Panc1 (cell line): ENCODE results near the gene WDR1.

Experiments used
- POLR2AphosphoS5 ChIP-seq: IDR thresholded peaks from 2 replicates; pipeline ENCODE4 v1.6.1; 2012; ENCODE audit warnings: mild to moderate bottlenecking, low read depth, low read length, moderate library complexity
- TF ChIP-seq, protein P1 (sequence below): fragments of 450-650 bp; IDR thresholded peaks from 2 replicates; pipeline ENCODE4 v1.5.1; 2017; ENCODE audit warnings: mild to moderate bottlenecking
- TF ChIP-seq, protein P2 (sequence below), 2 experiments: IDR thresholded peaks; 2 replicates each; pipeline ENCODE4 v1.6.1; 2011 to 2012; ENCODE audit warnings: low read depth in 2 of 2, control low read depth in 1 of 2, low read length in 1 of 2, mild to moderate bottlenecking in 1 of 2, moderate library complexity in 1 of 2; ENCODE audit not compliant: insufficient read depth in 1 of 2

DNA sequence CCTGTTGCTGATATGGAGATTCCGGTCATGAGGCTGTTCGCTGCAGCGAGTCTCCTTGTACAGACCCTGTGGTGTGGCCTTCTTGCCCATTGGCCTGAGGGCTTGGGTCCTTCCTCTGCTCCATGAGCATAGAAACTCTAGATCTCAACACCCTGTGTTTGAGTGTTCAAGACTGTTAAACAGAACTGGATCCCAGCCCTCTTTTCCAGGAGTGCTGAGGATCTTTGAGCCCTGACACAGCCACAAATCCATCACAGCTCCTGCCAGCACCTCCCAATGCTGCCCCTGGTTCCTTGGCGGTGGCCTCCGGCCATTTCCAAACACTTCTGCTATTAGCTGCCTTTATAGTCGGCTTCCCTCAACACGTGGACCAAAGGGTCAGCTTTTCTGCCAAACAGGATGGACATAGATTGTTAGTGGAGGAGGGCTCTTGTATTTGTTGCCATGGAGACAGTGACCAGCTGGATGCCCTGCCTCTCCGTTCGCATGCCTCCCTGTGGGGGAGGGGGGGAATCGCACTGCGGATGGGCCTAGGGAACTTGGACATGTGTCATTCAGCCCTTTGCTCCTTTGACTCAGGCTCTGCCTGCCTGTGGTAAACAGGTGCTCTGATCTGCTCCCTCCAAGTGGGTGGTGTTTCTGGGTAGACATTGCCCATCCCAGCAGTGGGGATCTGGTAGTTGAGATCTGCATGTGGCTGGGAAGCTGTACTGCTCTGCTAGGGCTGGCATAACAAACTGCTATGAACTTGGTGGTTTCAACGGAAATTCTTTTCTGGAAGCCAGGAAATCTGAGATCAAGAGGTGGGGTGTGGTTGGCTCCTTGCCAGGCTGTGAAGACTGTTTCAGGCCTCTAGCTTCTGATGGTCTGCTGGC, 6.9 kb upstream of the WDR1 start:
- TF ChIP-seq, protein P1, sequence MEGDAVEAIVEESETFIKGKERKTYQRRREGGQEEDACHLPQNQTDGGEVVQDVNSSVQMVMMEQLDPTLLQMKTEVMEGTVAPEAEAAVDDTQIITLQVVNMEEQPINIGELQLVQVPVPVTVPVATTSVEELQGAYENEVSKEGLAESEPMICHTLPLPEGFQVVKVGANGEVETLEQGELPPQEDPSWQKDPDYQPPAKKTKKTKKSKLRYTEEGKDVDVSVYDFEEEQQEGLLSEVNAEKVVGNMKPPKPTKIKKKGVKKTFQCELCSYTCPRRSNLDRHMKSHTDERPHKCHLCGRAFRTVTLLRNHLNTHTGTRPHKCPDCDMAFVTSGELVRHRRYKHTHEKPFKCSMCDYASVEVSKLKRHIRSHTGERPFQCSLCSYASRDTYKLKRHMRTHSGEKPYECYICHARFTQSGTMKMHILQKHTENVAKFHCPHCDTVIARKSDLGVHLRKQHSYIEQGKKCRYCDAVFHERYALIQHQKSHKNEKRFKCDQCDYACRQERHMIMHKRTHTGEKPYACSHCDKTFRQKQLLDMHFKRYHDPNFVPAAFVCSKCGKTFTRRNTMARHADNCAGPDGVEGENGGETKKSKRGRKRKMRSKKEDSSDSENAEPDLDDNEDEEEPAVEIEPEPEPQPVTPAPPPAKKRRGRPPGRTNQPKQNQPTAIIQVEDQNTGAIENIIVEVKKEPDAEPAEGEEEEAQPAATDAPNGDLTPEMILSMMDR, result no peak
- no peak for TF ChIP-seq POLR2AphosphoS5
- TF ChIP-seq, protein P2, sequence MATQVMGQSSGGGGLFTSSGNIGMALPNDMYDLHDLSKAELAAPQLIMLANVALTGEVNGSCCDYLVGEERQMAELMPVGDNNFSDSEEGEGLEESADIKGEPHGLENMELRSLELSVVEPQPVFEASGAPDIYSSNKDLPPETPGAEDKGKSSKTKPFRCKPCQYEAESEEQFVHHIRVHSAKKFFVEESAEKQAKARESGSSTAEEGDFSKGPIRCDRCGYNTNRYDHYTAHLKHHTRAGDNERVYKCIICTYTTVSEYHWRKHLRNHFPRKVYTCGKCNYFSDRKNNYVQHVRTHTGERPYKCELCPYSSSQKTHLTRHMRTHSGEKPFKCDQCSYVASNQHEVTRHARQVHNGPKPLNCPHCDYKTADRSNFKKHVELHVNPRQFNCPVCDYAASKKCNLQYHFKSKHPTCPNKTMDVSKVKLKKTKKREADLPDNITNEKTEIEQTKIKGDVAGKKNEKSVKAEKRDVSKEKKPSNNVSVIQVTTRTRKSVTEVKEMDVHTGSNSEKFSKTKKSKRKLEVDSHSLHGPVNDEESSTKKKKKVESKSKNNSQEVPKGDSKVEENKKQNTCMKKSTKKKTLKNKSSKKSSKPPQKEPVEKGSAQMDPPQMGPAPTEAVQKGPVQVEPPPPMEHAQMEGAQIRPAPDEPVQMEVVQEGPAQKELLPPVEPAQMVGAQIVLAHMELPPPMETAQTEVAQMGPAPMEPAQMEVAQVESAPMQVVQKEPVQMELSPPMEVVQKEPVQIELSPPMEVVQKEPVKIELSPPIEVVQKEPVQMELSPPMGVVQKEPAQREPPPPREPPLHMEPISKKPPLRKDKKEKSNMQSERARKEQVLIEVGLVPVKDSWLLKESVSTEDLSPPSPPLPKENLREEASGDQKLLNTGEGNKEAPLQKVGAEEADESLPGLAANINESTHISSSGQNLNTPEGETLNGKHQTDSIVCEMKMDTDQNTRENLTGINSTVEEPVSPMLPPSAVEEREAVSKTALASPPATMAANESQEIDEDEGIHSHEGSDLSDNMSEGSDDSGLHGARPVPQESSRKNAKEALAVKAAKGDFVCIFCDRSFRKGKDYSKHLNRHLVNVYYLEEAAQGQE (IDR thresholded peaks at IDR 0.05; ENCODE audit: insufficient read depth in 1 of 2, low read depth in 2 of 2, low read length in 1 of 2), result no peak
